ENCODE results near the gene PTTG1IP.
A peak's percentile ranks its signal among the peaks of the same experiment; 100 is the strongest.
"Not testable (repeated sequence)": the region's sequence is repeated elsewhere in the genome, so short reads cannot be mapped to it uniquely, and the experiment has no call there.

PTTG1IP gene

DNA sequence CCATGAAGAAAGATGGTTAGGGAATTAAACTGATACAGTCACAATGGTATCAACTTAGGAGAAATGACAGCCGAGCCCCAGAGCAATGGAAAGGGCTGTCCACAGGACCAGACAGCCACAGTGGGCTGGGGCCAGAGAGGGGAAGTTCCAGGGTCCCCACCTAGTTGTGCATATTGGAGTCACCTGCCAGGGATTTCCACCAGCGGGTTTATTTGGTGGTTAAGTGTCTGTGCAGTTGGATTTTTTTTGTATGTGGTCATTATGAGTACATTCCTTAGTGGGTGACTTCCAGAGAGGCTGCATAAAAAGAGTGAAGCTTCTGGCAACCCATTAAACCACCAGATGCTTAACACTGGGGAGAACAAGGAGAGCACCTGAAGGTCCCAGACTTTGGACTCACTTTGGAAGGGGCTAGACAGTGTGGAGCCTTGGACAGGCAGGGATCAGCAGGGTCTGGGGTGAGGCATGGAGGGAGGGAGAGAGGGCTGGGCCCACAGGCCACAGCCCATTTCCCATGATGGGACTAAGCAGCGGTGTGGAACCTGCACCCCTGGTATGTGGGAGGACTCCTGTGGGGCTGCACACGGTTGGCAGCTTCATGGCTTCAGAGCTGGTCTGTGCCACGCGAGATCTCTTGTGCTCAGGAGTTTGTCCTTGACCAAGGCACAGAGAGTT lies 7.8 kb upstream of the PTTG1IP start:
- DNase-seq (ENCODE audit: low spot score), result no peak

DNA sequence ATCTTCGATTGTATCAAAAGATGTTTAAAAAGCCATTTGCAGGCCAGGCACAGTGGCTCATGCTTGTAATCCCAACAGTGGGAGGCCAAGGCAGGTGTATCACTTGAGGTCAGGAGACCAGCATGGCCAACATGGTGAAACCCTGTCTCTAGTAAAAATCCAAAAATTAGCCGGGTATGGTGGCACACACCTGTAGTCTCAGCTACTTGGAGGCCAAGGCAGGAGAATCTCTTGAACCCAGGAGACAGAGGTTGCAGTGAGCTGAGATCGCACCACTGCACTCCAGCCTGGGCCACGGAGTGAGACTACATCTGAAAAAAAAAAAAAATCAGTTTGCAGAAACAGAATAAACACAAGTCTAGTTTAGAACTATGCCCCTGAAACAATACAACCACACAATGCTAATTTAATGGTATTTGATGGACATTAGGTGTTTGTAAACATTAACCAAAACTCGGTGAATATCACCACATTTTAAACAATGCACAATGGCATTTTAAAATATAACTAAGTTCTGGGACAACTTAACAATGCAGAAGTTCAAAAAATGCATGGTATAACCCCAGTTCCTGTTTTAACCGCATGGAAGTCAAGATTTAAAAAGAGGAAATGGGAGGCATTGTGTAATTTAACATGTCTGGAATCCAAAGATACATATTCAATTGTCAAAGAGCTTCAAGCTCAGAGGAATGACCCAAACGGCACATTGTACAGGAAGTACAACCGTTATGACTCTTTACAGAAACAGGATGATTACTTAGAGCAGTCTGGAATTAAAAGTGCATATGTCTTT lies 7.1 kb upstream of the PTTG1IP start:
- no peak for DNase-seq (ENCODE audit: low spot score)

DNA sequence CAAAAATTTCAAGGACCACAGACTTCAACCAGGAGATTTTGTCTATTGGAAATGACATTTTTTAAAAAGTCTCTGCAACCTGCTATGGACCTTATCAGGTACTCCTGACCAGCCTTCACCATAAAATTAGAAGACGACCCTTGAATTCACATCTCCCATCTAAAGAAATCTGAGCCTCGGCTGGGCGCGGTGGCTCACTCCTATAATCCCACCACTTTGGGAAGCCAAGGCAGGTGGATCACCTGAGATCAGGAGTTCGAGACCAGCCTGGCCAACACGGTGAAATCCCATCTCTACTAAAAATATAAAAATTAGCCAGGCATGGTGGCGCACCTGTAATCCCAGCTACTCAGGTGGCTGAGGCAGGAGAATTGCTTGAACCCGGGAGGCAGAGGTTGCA lies 5.7 kb upstream of the PTTG1IP start:
- not testable (repeated sequence) for DNase-seq (ENCODE audit: low spot score)

DNA sequence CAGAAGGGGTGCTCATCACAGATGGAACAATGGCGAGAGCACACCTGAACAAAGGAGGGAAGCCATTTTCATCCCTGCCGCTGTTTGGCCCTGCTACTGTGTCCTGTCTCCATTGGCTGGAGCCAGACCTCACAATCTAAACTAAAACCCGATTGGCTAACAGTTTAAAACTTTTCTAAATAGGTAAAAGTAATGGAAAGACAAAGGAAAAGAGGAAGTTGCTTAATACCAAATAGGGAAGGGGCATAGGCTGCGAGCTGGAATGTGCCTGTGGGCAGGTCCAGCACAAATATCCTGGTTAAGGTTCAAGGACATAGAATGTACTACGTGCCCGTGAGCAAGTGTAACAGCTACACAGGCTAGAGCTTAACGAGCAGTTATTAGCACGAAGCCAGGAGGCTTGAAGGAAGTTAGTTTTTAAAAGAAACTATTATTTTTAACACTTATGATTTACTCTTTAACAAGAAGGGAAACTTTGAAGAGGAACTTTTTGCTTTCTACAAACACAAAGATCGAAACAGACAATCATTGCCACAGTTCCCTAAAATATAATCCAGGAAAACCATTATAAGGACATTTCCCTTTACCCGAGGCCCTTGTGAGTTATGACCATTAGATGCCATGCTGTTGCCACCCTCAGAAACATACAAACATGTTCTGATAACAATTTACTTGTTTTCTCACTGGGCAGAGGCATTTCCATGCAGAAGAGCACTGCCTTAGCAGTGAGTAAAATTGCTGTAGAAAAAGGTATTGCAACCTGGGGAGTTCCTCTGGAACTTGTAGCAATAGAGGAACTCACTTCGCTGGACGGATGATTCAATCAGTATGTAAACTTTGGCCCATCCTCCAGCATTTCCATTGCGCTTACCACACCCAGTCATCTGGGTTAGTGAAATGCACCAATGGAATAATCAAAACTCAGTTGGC lies 4.8 kb upstream of the PTTG1IP start:
- no peak for DNase-seq (ENCODE audit: low spot score)

DNA sequence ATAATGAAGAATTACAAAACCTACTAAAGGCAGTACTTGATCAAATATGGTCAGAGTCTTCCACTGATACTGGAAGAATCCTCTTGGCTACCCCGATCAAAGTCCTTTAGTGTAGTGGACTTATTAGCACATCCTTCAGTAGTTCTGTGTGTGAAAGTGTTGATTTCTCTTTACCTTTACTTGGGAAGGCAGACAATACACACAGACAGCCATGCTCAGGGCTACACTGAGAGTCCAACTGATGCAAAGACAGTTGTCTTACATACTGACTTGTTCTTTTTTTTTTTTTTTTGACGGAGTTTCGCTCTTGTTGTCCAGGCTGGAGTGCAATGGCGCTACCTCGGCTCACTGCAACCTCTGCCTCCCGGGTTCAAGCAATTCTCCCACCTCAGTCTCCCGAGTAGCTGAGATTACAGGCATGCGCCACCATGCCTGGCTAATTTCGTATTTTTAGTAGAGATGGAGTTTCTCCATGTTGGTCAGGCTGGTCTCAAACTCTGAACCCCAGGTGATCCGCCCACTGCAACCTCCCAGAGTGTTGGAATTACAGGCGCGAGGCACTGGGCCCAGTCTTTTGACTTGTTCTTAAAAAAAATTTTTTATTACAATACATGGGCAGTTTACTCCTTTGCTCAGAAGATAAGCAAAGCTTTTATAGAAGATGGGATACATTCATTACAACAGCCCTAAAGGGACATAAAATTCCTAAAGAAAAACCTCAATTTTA lies 3.5 kb upstream of the PTTG1IP start:
- no peak for DNase-seq (ENCODE audit: low spot score)

DNA sequence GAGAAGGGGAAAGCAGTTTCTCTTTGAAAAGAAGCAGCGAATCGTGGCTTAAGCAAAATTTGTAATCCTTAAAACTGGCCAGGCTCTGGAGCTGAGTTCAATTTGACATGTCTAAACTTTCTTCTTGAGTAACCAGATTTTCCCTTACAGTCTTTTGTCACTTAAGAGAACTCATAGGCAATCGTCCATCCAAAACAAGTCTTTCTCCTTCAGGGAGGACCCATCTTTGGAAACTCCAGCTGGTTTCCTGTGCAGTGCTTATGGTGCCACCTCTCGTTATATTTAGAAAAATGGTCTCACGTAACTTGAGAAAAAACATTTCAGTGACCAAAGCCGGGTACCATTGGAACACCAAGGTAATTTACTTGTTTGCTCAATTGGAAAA lies 1.8 kb upstream of the PTTG1IP start:
- DNase-seq (ENCODE audit: low spot score), result no peak

DNA sequence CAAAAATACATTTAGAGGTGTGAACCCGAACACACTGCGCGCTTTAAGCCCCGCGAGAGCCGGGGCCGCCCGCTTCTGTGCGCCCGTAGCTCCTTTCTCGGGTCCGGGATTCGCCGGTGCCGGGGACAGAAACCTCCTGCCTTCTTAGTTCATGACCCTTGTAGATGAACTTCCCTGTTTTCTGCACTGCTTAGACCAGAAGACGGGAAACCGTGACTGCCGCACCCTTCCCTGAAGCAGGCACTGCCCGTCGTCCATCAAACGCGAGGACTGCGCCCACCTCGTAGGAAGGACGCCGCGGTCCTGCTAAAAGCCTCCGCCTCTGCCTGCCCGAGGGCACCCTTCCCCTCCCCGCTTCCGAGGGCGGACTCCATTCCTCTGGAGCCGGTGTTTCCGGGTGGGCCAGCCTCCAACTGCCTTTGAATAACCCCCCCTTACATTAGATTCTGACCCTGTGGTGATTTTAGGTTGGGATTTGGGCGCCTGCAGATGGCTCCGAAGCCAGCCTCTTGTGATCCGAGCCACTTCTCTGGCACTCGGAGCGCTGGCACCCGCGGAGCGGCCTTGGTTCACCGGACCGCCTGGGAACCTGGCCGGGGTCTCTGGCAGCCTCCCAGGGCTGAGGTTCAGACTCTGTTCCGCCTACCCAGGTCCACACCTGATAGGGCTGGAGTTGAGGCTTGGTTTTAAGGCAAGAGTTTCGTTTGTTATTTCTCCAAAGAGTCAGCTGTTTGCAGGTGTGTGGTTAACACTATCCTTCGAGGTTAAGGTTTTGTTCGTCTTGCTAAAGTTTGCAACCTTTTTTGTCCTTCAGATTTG lies 1.2 kb upstream of the PTTG1IP start:
- DNase-seq (ENCODE audit: low spot score), result peak; percentile 68

DNA sequence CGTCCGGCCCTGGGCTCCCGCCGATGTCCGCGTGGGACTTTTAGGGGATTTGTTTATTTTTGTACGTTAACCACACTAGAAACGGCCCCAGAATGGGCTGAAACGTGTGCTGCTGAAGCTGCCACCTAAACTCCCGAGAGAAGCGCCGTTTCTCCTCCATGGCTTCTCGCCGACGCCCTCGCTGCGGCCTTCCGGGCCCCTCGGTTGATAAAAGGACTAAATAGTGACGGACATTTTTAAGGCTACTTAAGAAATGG lies 678 bp upstream of the PTTG1IP start:
- DNase-seq (ENCODE audit: low spot score), result no peak

DNA sequence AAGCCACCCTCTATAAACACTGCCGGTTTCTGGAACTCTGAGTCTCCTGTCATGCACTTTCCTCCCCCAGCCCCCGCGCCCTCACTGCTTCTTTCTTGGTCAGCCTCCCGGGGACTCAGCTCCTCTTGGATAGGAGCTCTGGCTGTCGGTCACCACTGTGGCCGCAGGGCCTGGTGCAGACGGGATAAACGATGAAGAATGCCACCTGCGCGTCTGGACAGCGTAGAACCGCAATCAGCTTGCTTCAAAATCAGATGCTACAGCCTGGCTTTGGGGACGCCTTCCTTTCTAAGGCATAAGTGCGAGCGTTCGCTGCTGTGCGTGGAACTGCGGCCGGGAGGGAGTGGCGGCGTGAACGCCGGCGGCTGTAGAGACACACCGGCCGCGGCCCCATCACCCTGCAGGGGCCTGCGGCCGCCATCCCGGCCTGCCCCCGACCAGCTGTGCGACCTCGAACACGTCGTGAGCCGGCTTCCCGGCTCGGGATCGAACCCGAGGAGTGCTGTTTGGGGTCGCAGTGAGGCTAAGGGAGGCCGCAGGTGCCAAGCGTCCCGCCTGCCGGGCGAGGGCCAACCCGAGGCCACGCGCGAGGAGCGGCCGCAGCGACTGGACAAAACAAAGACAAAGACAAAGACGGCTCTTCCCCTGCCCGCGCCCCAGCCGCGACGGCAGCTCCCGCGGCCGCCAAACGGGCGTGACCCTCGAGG lies 688 bp downstream of the PTTG1IP start:
- DNase-seq (ENCODE audit: low spot score), result peak; percentile 69

DNA sequence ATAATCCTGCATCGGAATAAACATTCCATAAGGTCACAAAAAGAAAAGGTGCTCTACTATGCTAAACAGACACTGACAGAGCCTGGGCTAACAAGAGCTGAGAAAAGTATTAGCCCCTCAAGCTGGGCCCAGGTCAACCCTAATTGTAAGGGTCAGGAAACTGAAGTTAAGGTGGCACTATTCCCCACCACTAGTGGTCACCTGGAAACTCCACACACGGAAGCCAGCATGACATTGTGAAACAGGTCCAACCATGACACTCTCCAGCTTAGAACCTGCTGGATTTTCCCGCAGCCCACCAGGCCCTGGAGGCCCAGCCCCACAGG lies 1.2 kb downstream of the PTTG1IP start:
- DNase-seq (ENCODE audit: low spot score), result no peak

DNA sequence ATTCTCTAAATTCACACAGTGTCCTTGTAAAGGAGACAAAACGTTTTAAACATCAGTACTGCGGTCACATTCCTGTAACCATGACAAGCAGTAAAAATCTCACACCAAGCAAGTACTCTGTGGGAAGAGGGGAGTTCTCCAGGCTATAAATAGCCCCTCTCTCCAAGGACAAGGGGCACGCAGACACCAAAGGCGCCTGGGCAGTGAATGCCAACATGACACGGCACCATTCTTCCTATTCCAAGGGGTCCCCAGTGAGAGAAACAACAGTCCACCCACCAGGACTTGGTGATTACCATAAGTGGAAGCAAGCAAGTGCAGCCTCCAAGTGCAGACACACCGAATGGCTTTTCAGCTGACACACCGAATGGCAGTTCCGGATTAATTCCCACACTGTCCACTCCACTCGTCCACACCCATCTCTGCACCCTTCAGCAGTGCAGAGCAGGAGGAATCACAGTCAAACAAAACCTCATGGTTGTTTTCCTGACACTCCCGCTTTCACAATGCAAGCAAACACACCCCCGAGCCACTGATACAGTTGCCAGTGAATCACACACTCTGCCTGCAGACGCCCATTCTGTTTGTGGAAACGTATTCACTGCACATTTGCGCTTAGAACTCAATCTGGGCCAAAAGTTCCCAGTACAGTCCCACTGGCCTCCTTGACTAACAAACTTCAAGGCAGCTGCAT lies 1.8 kb downstream of the PTTG1IP start:
- no peak for DNase-seq (ENCODE audit: low spot score)

DNA sequence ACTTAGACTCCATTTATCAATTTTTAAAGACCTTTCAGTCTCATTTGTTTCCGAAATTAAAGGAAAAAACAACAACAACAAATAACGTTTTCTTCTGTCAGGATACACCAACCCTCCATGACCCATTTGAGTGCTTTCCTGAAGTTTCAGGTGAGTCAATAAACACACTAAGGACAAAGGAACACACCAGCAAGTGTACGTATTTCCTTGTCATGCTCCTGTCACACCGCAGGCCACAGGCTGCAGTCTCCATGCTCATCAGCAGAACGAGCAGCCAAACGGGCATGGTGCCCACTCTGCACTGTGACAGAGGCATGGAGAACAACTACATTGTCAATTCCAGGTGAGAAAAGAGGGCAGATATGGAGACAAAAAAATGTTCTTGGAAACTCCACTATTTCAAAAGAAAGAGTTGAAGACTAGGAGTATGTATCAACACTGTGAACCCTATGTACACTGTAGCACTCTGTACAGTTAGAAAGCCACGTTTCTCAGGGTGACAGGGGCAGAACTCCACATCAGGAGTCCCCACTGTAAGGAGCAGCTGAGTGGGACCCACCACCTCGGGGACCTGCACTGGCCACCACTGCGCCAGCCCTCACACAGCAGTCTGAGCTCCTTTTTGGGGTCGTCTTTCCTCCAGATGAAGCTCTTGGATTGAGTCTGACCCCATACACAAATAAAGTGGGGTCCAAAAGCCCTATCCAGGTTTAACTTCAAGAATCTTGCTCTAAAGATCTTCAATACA lies 2.6 kb downstream of the PTTG1IP start:
- no peak for DNase-seq (ENCODE audit: low spot score)

DNA sequence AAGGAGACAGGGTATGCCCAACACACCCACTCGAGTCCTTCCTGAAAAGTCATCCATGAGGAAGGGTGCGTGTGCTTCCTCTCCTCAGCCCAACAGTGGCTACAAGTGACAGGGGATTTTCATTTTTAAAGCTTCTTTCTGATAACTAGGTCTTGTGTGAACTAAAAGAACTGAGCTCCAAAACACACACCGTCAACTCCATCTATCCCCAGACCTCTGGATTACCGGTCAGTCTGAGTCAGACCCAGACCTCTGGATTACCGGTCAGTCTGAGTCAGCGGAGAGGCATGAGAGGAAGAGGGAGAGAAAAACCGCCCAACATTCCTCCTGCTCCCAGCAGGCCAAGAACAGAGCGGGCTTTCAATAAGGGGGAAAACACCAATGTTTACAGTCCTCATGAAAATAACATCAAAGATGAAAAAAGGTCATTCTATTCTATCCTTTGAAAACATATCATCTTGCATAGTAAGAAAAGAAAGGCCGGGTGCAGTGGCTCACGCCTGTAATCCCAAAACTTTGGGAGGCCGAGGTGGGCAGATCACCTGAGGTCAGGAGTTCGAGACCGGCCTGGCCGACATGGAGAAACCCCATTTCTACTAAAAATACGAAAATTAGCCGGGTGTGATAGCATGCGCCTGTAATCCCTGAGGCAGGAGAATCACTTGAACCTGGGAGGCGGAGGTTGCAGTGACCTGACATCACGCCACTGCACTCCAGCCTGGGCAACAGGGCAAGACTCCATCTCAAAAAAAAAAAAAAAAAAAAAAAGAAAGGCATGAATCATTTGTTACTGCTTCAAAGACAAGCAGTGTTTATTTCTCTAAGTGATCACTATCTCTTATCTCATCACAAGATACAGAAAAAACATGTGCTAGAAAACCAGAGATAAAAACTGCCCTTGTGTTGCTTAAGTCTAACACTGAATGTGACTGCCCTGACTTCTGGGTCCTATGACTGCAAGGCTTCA lies 3.4 kb downstream of the PTTG1IP start:
- no peak for DNase-seq (ENCODE audit: low spot score)

DNA sequence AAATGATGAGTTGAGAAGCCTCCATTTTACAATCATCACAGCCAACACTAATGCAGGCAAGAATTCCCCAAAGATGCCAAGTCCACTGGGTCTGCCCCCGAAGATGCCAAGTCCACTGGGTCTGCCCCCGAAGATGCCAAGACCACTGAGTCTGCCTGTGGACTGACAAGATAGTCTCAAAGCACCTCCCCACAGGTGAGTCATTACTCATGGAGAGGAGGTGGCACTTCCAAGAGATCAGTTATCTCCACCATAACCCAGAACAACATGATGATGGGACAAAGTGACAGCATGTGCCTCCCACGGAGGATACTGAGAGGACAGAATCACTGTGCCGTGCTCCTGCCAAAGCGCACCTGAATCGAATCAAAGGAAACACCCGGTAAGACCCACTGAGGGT lies 4.8 kb downstream of the PTTG1IP start:
- DNase-seq (ENCODE audit: low spot score), result no peak

DNA sequence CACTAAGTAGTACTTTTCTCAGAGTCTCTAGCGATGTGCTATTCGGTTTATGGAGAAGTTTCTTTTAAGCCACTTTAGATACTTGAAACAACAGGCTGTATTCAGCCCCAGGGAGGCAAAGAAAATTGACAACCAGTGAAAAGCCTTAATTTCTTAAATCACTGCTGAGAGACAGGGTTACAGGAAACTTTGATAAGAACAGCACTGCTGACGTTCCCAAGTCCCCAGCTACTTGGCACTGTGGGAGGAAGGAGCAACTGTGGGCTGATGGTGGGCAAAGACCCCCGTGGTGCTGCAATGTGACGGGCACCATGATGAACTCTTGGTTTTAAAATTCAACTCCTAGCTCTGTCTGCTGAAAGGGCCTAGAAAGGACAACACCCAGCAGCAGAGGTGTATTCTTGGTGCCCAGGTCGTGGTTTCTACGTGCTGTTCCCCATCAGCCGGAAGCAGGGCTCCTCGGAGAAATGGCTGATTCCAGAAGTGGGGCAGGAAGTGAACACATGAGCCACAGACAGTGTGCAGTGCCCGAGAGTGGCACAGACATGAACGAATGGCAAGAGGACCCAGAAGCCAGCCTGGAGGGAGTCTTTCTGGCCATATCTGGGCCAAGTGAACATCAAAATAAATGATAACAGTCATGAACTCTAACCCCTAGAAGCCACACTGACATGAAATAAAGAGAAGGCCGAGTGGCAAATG lies 5.3 kb downstream of the PTTG1IP start:
- DNase-seq (ENCODE audit: low spot score), result no peak

DNA sequence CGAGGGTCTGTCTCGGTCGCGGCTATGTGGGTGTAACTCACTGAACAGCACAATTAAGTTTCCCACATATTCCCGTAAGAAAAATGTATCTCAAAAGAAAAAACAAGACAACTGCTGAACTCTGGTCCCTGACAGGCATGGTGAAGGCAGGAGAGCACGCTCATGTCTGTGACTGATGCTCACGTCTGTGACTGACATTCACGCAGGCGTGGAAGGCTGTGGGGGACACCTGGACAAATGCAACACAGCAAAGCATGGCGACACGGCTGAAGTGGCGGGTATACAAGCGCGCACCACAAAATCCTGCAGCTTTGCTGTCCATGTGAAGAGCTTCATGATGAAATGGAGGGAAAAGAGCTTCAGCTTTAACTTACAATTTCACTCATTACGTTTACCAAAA lies 6.0 kb downstream of the PTTG1IP start:
- no peak for DNase-seq (ENCODE audit: low spot score)

DNA sequence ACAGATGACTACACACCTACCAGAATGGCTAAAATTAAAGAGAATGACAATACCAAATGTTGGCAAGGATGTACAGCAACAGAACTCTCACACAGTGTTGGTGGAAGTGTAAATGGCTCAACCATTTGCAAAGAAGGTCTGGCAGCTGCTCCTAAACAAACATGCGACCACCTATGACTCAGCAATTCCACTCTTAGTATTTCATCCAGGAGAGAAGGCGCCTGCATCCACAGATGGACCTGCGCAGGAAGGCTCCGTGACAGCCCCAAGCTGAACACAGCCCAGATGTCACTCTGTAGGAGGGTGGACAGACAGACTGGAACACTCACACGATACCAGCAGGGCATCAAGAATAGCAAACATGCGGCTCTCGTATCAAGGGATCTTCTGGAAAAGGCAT lies 6.7 kb downstream of the PTTG1IP start:
- DNase-seq (ENCODE audit: low spot score), result no peak

All from ecto neural progenitor cell (in vitro differentiated cells).